Gastroesophageal sphincter (tissue), 3 donors: Measurements from ENCODE around the gene DMRT1.
A peak's percentile ranks its signal among the peaks of the same experiment; 100 is the strongest.

Source experiments
- POLR2A ChIP-seq, 2 donors: fragments of 450-650 bp; IDR thresholded peaks; one replicate each; pipeline ENCODE4 v1.6.1; 2017; ENCODE audit warnings: antibody characterized with exemption in 2 of 2, mild to moderate bottlenecking in 2 of 2, moderate library complexity in 1 of 2
- TF ChIP-seq, protein P1 (sequence below), 4 experiments: fragments of 200-600 bp in 2 of 4; fragments of 450-650 bp in 2 of 4; sonication (generic) in 1 of 4; IDR thresholded peaks; one replicate each; pipeline ENCODE4 v1.5.1; 2017 to 2019; ENCODE audit warnings: antibody characterized with exemption in 4 of 4, mild to moderate bottlenecking in 2 of 4, moderate library complexity in 2 of 4

DNA sequence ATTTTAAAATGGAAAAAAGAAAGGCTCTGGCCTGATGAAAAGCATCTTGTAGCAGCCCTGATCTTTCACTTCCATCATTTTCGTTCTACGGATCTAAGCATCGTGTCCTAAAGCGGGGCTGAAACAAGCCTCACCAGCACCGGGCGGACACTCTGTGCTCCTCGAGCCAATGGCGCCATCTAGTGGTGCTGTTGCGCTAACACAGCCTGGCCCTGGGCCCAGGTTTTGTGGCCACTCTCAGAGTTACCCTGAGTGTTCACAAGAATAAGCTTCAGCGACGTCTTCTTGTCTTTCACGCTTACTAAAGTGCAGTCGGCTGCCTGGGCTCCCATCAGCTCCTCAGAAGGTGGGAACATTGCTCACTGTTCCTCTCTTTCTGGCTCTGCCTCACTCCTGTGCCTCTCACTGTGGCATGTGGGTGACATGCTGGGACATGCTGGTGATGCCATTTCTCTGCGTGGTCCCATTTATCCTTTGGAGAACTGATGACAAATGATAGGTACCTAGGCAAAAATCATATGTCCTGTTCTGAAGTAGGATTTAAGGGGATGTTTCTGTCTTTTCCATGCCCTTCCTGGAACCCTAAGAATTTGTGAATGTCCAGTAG is 167.7 kb downstream of the DMRT1 start:
- TF ChIP-seq, protein P1, sequence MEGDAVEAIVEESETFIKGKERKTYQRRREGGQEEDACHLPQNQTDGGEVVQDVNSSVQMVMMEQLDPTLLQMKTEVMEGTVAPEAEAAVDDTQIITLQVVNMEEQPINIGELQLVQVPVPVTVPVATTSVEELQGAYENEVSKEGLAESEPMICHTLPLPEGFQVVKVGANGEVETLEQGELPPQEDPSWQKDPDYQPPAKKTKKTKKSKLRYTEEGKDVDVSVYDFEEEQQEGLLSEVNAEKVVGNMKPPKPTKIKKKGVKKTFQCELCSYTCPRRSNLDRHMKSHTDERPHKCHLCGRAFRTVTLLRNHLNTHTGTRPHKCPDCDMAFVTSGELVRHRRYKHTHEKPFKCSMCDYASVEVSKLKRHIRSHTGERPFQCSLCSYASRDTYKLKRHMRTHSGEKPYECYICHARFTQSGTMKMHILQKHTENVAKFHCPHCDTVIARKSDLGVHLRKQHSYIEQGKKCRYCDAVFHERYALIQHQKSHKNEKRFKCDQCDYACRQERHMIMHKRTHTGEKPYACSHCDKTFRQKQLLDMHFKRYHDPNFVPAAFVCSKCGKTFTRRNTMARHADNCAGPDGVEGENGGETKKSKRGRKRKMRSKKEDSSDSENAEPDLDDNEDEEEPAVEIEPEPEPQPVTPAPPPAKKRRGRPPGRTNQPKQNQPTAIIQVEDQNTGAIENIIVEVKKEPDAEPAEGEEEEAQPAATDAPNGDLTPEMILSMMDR (IDR thresholded peaks at IDR 0.05) = peak; percentile 81 to 94 (median 87)
- TF ChIP-seq POLR2A (IDR thresholded peaks at IDR 0.05) = no peak
